K562 (cell line): ENCODE data around the gene SPCS3. TPM values are rescaled to one million over a fixed set of nuclear protein-coding genes. Genes with fewer than 3 reads are reported as not detected.
A peak's percentile ranks its signal among the peaks of the same experiment; 100 is the strongest.

Experiments used
- CBX1 ChIP-seq: sonication (generic); IDR thresholded peaks from 2 replicates; pipeline ENCODE4 v1.6.1; 2016; ENCODE audit warnings: antibody characterized with exemption, low read depth, mild to moderate bottlenecking
- DACH1 ChIP-seq: fragments of 450-650 bp; IDR thresholded peaks from 2 replicates; pipeline ENCODE4 v1.6.1; 2018; ENCODE audit not compliant: partially characterized antibody
- HCFC1 ChIP-seq: IDR thresholded peaks from 2 replicates; pipeline ENCODE4 v1.6.1; 2012; ENCODE audit warnings: low read depth, low read length, improper control_type of control experiment
- HDAC1 ChIP-seq, 2 experiments: fragments of 450-650 bp; IDR thresholded peaks; 2 replicates each; pipeline ENCODE4 v1.6.1; 2016 to 2017; ENCODE audit warnings: inconsistent platforms in 1 of 2, mild to moderate bottlenecking in 1 of 2, moderate library complexity in 1 of 2
- L3MBTL2 ChIP-seq: fragments of 450-650 bp; IDR thresholded peaks from 2 replicates; pipeline ENCODE4 v1.6.1; 2016; ENCODE audit warnings: mild to moderate bottlenecking, moderate library complexity
- MBD2 ChIP-seq: sonication (generic); IDR thresholded peaks from 2 replicates; pipeline ENCODE4 v1.6.1; 2016; ENCODE audit warnings: low read depth, borderline replicate concordance
- MEF2A ChIP-seq: IDR thresholded peaks from 2 replicates; pipeline ENCODE4 v1.6.1; 2011; ENCODE audit warnings: low read depth, mild to moderate bottlenecking, low read length, moderate library complexity; ENCODE audit not compliant: control insufficient read depth
- MEIS2 ChIP-seq: fragments of 450-650 bp; IDR thresholded peaks from 2 replicates; pipeline ENCODE4 v1.6.1; 2014; ENCODE audit warnings: mild to moderate bottlenecking; ENCODE audit not compliant: partially characterized antibody
- MLLT1 ChIP-seq, 2 experiments: fragments of 450-650 bp; IDR thresholded peaks; 2 replicates each; pipeline ENCODE4 v1.6.1; 2016
- NCOA2 ChIP-seq, 2 experiments: fragments of 450-650 bp; IDR thresholded peaks; 2 replicates each; pipeline ENCODE4 v1.6.1; 2018; ENCODE audit warnings: mild to moderate bottlenecking in 2 of 2, moderate library complexity in 1 of 2; ENCODE audit not compliant: partially characterized antibody in 2 of 2
- NEUROD1 ChIP-seq: fragments of 150-350 bp; IDR thresholded peaks from 2 replicates; pipeline ENCODE4 v1.6.1; 2014; ENCODE audit warnings: borderline replicate concordance, low read length, low read depth; ENCODE audit not compliant: partially characterized antibody
- PYGO2 ChIP-seq: fragments of 450-650 bp; IDR thresholded peaks from 2 replicates; pipeline ENCODE4 v1.6.1; 2016; ENCODE audit warnings: mild to moderate bottlenecking, missing genetic modification characterization, moderate library complexity, missing compliant biosample characterization
- RBBP5 ChIP-seq: fragments of 200-600 bp; sonication (generic); IDR thresholded peaks from 2 replicates; pipeline ENCODE4 v1.6.1; 2012; ENCODE audit warnings: borderline replicate concordance, mild to moderate bottlenecking, low read length, control low read depth, inconsistent platforms; ENCODE audit not compliant: insufficient read depth, poor library complexity, severe bottlenecking
- RBM25 ChIP-seq: fragments of 200-400 bp; formaldehyde crosslinking; IDR thresholded peaks from 2 replicates; pipeline ENCODE4 v1.6.1; 2018; ENCODE audit warnings: low read length, low read depth, moderate library complexity; ENCODE audit not compliant: severe bottlenecking
- RFX5 ChIP-seq: IDR thresholded peaks from 2 replicates; pipeline ENCODE4 v1.6.1; 2011; ENCODE audit warnings: low read depth, mild to moderate bottlenecking, improper control_type of control experiment, low read length
- SIRT6 ChIP-seq: IDR thresholded peaks from one replicate; pipeline ENCODE4 v1.6.1; 2012; ENCODE audit warnings: low read depth, mild to moderate bottlenecking, control low read depth, inconsistent platforms, low read length, moderate library complexity
- YY1 ChIP-seq, 3 experiments: IDR thresholded peaks; 2 replicates each; pipeline ENCODE4 v1.6.1; 2011; ENCODE audit warnings: low read length in 2 of 3, mild to moderate bottlenecking in 2 of 3, moderate library complexity in 2 of 3, borderline replicate concordance in 1 of 3, control low read depth in 1 of 3, low read depth in 1 of 3; ENCODE audit not compliant: insufficient read depth in 3 of 3, insufficient replicate concordance in 2 of 3, control insufficient read depth in 1 of 3, insufficient read length in 1 of 3; ENCODE audit errors: extremely low read depth in 1 of 3
- ZBTB8A ChIP-seq: fragments of 450-650 bp; IDR thresholded peaks from 2 replicates; pipeline ENCODE4 v1.6.1; 2018; ENCODE audit warnings: mild to moderate bottlenecking, moderate library complexity; ENCODE audit not compliant: partially characterized antibody
- ZNF12 ChIP-seq: sonication (generic); formaldehyde crosslinking; IDR thresholded peaks from 2 replicates; pipeline ENCODE4 v1.4.0; 2020; ENCODE audit warnings: mild to moderate bottlenecking, missing genetic modification reagents
- polyA plus RNA-seq, 8 experiments: library from polyadenylated mRNA; depleted of rRNA in 4 of 8; stranded (reverse) in 5 of 8; unstranded in 3 of 8; fragments of >200 nt; fragmentation: Nextera tagmentation in 2 of 8; fragmentation: Illumina TruSeq in 1 of 8; extraction: Ambion mirVana in 2 of 8; extraction: Trizol in 1 of 8; gene quantifications; 2 replicates each; pipeline versions ENCODE4 v1.2.1 to v1.2.3, GENCODE V29; 2011 to 2014; ENCODE audit warnings: inconsistent platforms in 1 of 8, missing spikeins in 1 of 8
- total RNA-seq, 7 experiments: library from RNA; depleted of rRNA in 6 of 7; stranded (reverse); fragments of >200 nt in 6 of 7; fragmentation: Illumina TruSeq in 2 of 7; extraction: Trizol in 2 of 7; gene quantifications; 2 replicates each; pipeline versions ENCODE4 v1.2.1 to v1.2.3, GENCODE V29; 2011 to 2021; ENCODE audit warnings: low replicate concordance in 1 of 7
- TF ChIP-seq, protein P1 (sequence below), 3 experiments: fragments of 200-800 bp in 1 of 3; fragments of 250-450 bp in 1 of 3; fragments of 450-650 bp in 1 of 3; sonication (Bioruptor Pico) in 1 of 3; sonication (Bioruptor generic) in 1 of 3; formaldehyde crosslinking in 1 of 3; IDR thresholded peaks; 2 replicates each; pipeline versions ENCODE4 v1.6.1 to v1.8.0; 2016 to 2022; ENCODE audit warnings: mild to moderate bottlenecking in 2 of 3, missing genetic modification characterization in 2 of 3, missing compliant biosample characterization in 1 of 3, moderate library complexity in 1 of 3
- TF ChIP-seq, protein P2 (sequence below): fragments of 250-450 bp; sonication (Bioruptor Pico); IDR thresholded peaks from 2 replicates; pipeline ENCODE4 v1.5.0; 2020; ENCODE audit warnings: mild to moderate bottlenecking

The SPCS3 gene
- total and polyA plus RNA-seq, 9 of the 15 experiments (the other 6 are each of a cell fraction or from before 2014, with no cell fraction given): 64.6 to 196 (median 85.4) TPM

DNA sequence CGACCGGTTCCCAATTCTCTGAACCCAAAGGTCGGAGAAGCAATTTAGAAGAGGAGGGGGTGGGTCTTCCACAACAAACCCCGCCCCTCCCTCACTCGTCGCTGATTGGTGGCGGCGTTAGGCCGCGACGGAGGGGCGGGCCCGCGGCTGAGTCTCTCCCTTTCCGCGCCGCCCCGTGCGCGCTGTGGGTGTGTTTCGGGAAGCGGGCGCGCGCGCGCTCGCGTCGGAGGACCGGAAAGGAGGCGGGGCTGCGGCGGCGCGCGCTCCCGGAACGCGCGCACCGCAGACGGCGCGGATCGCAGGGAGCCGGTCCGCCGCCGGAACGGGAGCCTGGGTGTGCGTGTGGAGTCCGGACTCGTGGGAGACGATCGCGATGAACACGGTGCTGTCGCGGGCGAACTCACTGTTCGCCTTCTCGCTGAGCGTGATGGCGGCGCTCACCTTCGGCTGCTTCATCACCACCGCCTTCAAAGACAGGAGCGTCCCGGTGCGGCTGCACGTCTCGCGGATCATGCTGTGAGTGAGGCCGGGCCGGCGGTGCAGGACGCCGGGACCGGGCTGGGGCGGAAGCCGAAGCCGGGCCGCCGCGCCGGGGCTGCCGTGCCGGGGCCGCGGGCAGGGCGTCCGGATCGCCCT, at the start of gene SPCS3 (continued):
- TF ChIP-seq YY1 (IDR thresholded peaks at IDR 0.05; ENCODE audit: borderline replicate concordance in 1 of 3, control insufficient read depth in 1 of 3, extremely low read depth in 1 of 3, insufficient read depth in 3 of 3, insufficient read length in 1 of 3, insufficient replicate concordance in 2 of 3, low read depth in 1 of 3, low read length in 2 of 3): peak; percentile 13 to 73 (median 44)
- peak; percentile 53 for TF ChIP-seq HCFC1
- TF ChIP-seq L3MBTL2: no peak
- peak; percentile 88 for TF ChIP-seq RBM25
- TF ChIP-seq NCOA2 (IDR thresholded peaks at IDR 0.05; ENCODE audit: partially characterized antibody in 2 of 2): no peak
- TF ChIP-seq MBD2: 0 out of 2 replicates have a peak, but pooled peaks have one; percentile 51
- TF ChIP-seq PYGO2 (tag): no peak
- no peak for TF ChIP-seq RFX5
- TF ChIP-seq SIRT6: no peak
- TF ChIP-seq DACH1: no peak
- no peak for TF ChIP-seq MEF2A
- peak; percentile 37 for TF ChIP-seq MEIS2
- TF ChIP-seq CBX1: no peak
- TF ChIP-seq ZBTB8A: no peak
- TF ChIP-seq, protein P1, sequence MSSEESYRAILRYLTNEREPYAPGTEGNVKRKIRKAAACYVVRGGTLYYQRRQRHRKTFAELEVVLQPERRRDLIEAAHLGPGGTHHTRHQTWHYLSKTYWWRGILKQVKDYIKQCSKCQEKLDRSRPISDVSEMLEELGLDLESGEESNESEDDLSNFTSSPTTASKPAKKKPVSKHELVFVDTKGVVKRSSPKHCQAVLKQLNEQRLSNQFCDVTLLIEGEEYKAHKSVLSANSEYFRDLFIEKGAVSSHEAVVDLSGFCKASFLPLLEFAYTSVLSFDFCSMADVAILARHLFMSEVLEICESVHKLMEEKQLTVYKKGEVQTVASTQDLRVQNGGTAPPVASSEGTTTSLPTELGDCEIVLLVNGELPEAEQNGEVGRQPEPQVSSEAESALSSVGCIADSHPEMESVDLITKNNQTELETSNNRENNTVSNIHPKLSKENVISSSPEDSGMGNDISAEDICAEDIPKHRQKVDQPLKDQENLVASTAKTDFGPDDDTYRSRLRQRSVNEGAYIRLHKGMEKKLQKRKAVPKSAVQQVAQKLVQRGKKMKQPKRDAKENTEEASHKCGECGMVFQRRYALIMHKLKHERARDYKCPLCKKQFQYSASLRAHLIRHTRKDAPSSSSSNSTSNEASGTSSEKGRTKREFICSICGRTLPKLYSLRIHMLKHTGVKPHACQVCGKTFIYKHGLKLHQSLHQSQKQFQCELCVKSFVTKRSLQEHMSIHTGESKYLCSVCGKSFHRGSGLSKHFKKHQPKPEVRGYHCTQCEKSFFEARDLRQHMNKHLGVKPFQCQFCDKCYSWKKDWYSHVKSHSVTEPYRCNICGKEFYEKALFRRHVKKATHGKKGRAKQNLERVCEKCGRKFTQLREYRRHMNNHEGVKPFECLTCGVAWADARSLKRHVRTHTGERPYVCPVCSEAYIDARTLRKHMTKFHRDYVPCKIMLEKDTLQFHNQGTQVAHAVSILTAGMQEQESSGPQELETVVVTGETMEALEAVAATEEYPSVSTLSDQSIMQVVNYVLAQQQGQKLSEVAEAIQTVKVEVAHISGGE (CRISPR knock-in tag; IDR thresholded peaks at IDR 0.05): peak in 1 of 3 experiments; percentile 84; a peak in 2 of 6 replicates
- TF ChIP-seq RBBP5: peak; percentile 96
- no peak for TF ChIP-seq NEUROD1
- TF ChIP-seq MLLT1 (IDR thresholded peaks at IDR 0.05): peak in 1 of 2 experiments; percentile 49; a peak in 1 of 4 replicates
- TF ChIP-seq, protein P2, sequence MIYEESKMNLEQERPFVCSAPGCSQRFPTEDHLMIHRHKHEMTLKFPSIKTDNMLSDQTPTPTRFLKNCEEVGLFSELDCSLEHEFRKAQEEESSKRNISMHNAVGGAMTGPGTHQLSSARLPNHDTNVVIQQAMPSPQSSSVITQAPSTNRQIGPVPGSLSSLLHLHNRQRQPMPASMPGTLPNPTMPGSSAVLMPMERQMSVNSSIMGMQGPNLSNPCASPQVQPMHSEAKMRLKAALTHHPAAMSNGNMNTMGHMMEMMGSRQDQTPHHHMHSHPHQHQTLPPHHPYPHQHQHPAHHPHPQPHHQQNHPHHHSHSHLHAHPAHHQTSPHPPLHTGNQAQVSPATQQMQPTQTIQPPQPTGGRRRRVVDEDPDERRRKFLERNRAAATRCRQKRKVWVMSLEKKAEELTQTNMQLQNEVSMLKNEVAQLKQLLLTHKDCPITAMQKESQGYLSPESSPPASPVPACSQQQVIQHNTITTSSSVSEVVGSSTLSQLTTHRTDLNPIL (CRISPR knock-in tag): no peak
- TF ChIP-seq ZNF12: no peak
- peak in 1 of 2 experiments; percentile 58; a peak in 1 of 4 replicates for TF ChIP-seq HDAC1 (IDR thresholded peaks at IDR 0.05)
